GF-D8 (cell line): ENCODE data around the gene CELF4.

Source experiments
- DNase-seq: peaks from one replicate; lab custom pipeline; 2025; lab: John Stamatoyannopoulos, UW

Gene CELF4

DNA sequence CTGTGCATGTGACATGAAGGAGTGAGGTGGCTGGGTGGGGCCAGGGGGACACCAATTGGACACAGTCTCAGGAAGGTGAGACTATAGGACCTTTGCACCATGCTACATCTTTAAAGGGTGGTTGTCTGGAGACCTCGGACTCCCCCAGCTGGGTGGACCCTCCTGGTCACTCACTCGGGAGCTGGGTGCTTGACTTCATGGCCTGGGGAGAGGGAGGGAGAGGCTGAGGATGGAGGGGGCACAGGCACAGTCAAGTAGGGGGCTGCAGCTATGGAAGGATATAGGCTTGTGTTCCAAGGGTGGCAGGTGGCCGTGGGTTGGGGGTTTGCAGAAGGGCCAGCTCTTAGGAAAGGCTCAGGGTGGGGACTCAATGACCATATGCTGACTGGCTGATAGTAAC lies 7.1 kb upstream of the CELF4 start:
- DNase-seq = no peak

DNA sequence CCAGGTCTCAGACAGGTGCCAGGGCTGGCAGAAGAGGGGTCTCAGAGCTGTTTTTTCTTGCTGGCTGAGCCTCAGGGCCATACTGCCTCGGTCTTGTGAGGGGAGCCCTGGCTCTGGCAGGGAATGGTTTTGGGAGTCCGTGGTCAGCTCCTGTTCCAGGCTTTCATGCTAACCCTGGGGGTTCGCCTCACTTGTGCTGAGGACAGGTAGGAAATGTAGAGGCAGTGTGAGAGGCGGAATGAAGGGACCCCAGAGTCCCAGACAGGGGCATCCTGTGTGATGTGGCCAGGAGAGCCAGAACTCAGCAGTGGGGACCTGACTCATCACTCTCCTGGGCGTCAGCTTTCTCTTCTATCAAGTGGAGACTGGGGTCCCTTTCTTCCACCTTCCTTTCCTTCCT lies 5.7 kb upstream of the CELF4 start:
- DNase-seq = no peak

DNA sequence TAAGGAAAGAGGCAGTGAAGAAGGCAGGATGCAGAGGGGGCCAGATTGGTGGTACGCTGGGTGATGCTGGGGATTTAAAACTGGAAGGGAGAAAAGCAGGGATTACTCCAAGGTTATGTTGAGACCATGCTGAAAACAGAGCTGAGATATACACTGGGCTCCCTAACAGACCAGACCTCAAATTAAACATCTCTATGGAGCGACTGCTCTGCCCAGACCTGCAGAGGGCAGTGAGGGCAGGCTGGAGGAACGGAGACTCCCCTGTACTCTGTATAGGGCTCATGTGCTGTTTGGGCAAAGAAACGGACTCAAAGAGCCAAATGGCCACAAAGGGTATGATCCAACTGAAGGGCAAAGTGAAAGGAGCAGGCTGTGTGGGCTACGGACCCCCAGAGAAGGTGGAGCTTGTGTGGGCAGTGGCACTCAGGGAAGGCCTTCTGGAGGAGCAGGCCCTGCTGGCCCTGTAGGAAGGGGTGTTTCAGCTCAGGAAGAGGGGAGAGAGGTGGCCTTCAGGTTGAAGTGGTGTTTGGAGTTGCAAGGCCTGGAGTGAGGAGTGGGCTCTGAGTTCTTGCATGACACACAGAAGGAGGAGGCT lies 4.8 kb upstream of the CELF4 start:
- DNase-seq = no peak

DNA sequence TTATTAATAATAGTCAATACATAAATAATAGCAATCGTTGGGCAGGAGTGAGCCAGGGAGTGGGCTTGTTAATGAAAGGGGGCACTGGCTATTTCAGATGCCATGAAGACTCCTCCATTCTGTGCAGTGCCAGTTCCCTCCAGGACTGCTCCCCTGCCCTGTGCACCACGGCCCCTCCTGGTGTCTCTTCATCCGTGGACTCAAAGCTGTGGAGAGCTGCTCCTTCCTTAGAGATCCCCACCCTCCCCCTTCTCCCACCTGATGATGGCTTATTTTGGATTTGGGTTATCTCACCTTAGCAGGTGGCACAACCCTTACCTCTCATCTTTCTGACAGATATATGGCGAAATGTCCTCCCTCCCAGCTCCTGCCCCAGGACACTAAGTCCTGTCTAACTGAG lies 3.1 kb upstream of the CELF4 start:
- DNase-seq = no peak

DNA sequence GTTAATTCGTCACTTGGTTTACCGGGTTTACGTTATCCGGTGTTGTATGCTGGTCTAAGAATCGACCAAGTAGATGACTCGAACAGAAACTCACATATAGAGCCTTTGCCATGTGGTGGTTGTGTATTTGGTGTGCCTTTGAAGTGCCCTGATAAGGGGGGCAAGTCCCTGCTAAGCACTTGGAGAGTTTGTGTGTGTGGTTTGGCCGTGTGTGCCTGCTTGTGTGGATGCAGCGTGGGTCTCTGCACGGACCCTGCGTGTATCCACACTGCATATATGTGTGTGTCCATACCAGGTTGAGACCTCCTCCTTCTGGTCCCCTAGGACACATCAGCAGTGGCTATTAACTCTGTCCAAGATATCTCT lies 2.4 kb upstream of the CELF4 start:
- no peak for DNase-seq

DNA sequence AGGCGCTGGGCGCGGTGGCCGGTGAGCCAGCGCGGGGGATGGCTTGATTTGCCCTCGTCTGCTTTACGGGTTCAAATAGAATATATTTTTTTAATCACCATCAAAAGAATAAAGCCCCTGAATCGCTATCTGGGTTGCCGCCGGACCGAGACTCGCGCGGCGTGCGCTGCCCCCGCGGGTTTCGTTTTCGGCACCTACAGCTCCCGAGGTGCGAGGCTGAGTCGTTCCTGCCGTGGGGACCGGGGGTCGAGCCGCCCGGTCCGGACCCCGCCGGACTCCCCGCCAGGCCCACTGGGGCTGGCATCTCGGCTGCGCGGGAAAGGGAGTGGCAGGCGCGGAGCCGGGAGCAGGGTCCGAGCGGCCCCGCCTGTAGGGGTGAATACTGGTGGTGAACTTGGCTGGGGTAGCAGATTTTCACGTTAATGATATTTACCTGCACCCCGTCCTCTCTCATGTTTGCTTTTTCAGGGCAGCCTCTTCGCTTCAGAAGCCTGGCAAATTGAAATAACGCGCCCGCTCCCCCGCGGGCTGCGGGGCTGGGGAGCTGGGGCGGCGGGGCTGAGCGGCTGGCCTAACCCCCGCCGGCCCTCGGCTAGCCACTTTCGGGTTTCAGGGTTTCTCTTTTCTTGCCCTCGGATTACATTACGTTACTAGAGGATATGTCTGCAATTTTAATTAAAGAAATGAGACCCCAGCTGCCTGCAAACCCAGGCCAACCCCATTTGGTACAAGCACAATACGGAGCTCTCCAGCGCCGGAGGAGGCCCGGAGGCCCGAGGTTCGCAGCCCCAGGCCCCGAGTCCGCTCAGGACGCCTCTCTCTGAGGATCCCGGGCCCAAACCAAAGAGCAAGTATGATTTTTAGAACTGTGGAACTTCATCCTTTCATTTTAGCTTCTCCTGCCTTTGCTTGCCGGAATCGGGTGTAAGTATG lies 1.7 kb upstream of the CELF4 start:
- no peak for DNase-seq

GRCh38 chr18:37566479-37567060 lies 972 bp upstream of the CELF4 start:
- no peak for DNase-seq

DNA sequence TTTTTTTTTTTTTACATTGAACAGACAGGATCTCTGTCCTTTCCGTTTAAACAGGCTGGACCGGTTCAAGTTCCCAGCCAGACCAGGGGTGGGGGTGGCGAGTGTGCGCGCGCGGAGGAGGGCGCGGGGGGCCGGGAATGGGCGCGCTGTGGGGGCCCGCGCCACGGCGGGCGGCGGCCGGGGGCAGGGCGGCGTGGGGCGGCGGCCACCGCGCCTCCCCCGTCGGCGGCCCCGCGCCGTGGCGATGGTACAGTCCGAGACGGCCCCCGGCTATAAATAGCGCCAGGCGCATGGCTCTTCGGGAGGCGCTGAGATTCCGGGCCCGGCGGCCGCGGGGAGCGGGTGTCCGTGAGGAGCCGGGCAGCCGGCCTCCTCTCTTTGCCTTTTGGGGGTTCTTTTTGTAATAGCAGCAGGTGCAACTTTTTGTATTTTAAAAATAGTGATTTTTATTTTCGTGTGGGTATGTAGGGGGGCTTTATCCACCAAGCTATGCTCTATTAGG lies 430 bp upstream of the CELF4 start:
- no peak for DNase-seq

- no peak for DNase-seq
Observed at GRCh38 chr18:37564711-37565100, 892 bp downstream of the CELF4 start.

GRCh38 chr18:37563931-37564392 lies 1.6 kb downstream of the CELF4 start:
- DNase-seq = no peak

DNA sequence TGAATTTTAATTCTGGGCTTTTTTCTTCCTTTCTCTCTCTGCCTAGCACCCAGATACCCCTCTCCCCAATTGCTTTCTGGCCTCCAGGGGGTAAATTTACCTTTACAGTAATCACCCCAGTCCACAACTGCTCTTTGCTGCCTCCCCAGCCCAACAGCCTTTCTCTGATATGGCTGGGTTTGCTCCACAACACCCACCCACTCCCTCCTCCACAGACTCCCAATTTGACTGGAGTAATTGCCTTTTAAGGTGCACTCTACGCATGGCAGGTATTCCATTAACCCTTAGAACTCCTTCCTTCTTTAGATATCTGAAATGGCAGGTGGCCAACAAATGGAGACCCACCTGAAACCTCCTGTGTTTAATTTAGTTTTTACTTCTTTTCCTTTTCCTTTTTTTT lies 3.6 kb downstream of the CELF4 start:
- DNase-seq = no peak

DNA sequence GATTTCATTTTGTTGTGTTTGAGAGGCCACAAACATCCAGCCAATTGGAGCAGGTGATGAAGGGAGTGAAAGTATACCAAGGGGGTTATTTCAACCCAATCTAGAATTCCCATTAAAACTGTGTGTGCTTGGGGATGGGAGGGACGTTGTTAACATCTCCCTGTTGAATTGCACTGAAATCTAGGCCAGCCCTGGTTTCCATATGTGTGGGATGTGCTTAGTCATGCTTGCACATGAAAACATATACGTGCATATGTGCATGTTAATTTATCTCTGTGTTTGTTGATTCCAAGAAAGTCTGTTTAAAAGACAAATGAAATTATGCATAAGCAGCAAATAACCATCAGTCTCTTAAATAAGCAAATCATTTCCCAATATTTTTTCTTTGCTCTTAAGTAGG lies 5.6 kb downstream of the CELF4 start:
- DNase-seq = no peak

DNA sequence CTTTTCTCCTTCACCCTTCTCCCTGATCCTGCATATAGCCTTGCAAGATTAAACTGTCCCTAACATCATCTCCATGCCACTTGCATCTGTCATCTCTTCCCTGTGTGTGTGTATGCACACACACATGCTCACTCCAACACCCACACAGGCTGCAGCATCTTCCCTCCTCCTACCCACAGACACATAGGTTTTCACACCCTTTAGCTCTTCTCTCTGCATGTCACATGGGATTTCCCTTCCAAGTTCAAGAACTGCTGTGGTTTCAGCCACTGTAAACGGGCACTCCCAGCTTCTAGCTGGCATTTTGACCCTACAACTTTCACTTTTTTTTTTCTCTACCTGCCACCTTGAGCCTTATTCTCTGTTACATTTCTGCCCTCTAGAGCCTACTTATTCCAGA lies 6.4 kb downstream of the CELF4 start:
- no peak for DNase-seq

- DNase-seq = no peak
Observed at GRCh38 chr18:37554399-37554787, 11.2 kb downstream of the CELF4 start.

DNA sequence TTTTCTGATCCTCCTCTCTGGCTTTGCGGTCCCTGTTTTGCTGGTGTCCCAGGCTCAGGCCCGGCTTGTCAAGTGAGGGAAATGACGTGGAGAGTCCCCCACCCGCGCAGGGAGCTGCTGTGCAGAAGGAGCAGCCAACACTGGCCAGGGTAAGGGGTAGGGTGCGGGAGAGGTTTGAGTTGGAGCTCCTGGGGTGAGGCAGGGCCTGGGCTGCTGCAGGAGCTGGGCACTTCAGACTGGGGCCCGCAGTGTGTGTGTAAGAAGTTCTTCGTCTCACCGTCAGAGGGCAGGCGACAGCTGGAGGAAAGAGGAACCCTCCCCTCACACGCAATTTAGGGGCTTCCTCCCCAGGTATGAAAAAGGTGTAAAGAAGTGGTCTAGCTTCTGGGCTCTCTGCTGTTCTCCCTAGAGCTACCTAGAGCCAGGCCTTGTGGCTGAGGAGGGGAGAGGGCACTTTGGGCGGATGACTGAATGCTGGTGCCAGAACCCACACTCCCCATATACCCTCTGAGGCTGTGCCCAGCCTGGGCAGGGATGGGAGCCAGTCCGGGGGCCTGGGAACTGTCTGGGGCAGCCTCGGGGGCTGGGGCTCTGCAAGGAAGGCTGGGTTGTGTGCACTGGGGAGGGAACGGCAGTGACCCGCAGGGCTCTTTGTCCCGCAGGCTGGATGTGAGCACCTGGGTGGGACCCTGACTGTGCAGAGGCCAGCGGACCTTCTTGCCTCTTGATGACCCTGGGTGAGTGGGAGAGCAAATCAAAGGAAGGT lies 11.8 kb downstream of the CELF4 start:
- no peak for DNase-seq

DNA sequence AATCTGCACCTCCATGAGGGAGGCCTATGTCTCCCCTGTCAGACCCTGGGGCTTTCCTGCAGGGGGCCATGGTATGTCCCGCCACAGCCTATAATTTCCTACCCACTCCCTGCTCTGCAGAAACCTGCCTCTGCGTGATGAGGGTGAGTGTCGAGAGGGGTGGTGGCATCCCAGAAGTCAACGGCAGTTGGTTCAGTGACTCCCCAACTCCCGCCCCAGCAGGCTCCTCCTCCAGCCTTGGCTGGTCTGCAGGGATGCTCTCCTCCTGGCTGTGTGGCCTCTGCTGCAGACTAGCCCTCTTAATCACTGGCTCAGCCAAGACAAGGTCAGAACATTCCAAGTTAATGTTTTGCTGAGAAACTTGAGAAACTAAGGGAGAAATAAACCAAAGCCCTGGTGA lies 13.3 kb downstream of the CELF4 start:
- DNase-seq = no peak

DNA sequence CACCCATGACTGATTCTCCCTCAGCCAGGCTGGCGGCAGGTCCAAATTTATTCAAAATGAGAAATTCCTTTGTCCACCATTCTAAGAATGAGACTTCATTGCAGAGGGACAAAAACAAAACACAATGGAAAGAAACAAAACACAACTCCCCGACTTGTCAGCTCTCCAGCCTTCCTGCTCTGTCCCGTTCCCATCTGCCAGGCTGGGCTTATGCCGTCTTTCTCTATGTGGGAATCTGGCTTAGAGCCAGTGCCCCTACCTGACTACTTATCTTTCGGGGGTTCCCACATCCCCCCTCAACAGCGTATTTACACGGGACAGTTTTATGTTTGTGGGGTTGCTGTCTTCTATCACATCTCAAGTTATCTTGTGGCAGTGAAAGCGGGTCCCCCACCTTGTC lies 13.8 kb downstream of the CELF4 start:
- no peak for DNase-seq

DNA sequence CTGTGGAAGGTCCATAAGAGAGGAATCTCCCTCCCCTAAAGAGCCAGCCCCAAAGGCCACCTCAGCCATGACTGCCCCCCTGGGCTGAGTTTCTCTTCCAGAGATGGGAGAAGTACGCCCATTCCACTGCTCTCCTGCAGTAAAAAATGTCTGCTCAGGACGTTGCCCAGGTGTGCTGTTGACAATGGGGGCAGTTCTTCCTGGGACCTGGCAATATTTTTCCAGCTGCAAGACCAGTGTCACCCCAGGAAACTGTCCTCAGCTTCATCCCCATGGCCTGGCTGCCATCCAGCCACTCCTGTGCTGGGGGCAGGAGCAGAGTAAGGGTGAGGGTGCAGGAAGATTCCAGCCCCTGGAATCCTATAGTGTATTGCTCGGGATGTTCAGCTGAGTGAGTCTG lies 14.3 kb downstream of the CELF4 start:
- no peak for DNase-seq

GRCh38 chr18:37550118-37550875 lies 15.3 kb downstream of the CELF4 start:
- DNase-seq = no peak

GRCh38 chr18:37548679-37549289 lies 16.8 kb downstream of the CELF4 start:
- DNase-seq = no peak

GRCh38 chr18:37547196-37547827 lies 18.3 kb downstream of the CELF4 start:
- DNase-seq = no peak
